Adrenal gland (tissue), 12 donors: ENCODE data around the gene CTTN. TPM values are rescaled to one million over a fixed set of nuclear protein-coding genes. Genes with fewer than 3 reads are reported as not detected.

ENCODE experiments used
- DNase-seq, 7 donors: peaks; one replicate each; pipeline ENCODE4 v3.0.0-alpha.2; 2019 to 2020
- H3K27ac ChIP-seq, 5 donors: fragments of 200-600 bp; sonication (generic) in 4 of 5; 1 replicate in 3 of 5; 2 replicates in 2 of 5; pipeline versions ENCODE4 v1.5.1 to v1.8.0; 2016 to 2020; ENCODE audit warnings: mild to moderate bottlenecking in 1 of 5
- H3K27me3 ChIP-seq: fragments of 200-600 bp; 2 replicates; pipeline ENCODE4 v1.8.0; 2021
- H3K36me3 ChIP-seq, 2 donors: fragments of 200-600 bp; replicated peaks in 1 of 2; 1 replicate in 1 of 2; 2 replicates in 1 of 2; pipeline versions ENCODE4 v1.5.1 to v1.8.0; 2018 to 2022
- H3K4me1 ChIP-seq, 2 donors: fragments of 200-600 bp; replicated peaks in 1 of 2; 1 replicate in 1 of 2; 2 replicates in 1 of 2; pipeline versions ENCODE4 v1.5.1 to v1.8.0; 2018 to 2021
- H3K4me3 ChIP-seq, 4 donors: fragments of 200-600 bp; sonication (generic) in 3 of 4; one replicate each; pipeline ENCODE4 v1.5.1; 2016 to 2018
- H3K9me3 ChIP-seq, 3 donors: fragments of 200-600 bp; sonication (generic) in 1 of 3; replicated peaks in 1 of 3; 1 replicate in 2 of 3; 2 replicates in 1 of 3; pipeline versions ENCODE4 v1.5.1 to v1.8.0; 2016 to 2021
- POLR2A ChIP-seq, 2 donors: fragments of 450-650 bp; IDR thresholded peaks; one replicate each; pipeline ENCODE4 v1.6.1; 2017; ENCODE audit warnings: antibody characterized with exemption in 2 of 2, mild to moderate bottlenecking in 2 of 2, moderate library complexity in 1 of 2
- WGBS, 4 donors: extraction: QIAGEN DNeasy Blood & Tissue Kit in 2 of 4; methylation state at CpG; one replicate each; pipeline versions ENCODE4 v1.1.5 to v1.1.7; 2013 to 2017; 5-methylcytosine and 5-hydroxymethylcytosine counted together
- intact Hi-C, 2 donors: fragments of 100-400 bp; cut with DNase I; formaldehyde crosslinking; loops; one replicate each; pipeline versions ENCODE4 v1.14.1 to v1.15.0; 2022 to 2023
- polyA plus RNA-seq, 3 donors: library from polyadenylated mRNA; stranded (reverse); fragments of 200-250 nt in 2 of 3; fragments of 350-450 nt in 1 of 3; fragmentation: Illumina TruSeq in 1 of 3; extraction: RNeasy Lipid Tissue Mini Kit (QIAGEN cat#74804) in 1 of 3; gene quantifications; one replicate each; pipeline ENCODE4 v1.2.3, GENCODE V29; 2013 to 2014
- total RNA-seq, 9 donors: library from RNA; depleted of rRNA in 4 of 9; stranded (reverse); fragments of >200 nt in 4 of 9; fragments of 120-200 nt in 1 of 9; fragmentation: NEBNext Ultra II Directional in 1 of 9; extraction: Animal tissue kit (Norgen Biotek cat#: 25700) in 1 of 9; gene quantifications; one replicate each; pipeline versions ENCODE4 v1.1.0 to v1.2.4, GENCODE V29; 2013 to 2023
- TF ChIP-seq, protein P1 (sequence below), 6 experiments: fragments of 450-650 bp in 4 of 6; fragments of 200-600 bp in 2 of 6; sonication (generic) in 1 of 6; IDR thresholded peaks; 1 replicate in 5 of 6; 2 replicates in 1 of 6; pipeline versions ENCODE4 v1.5.1 to v1.8.0; 2016 to 2021; ENCODE audit warnings: antibody characterized with exemption in 6 of 6, mild to moderate bottlenecking in 2 of 6, moderate library complexity in 1 of 6
- donor health status: healthy with polysubstance abuse.
- donor health status: Bipolar disorder and iron deficiency.
- donor health status: DM: yes; HTN: yes; CAD: no.
- donor health status: DM: no; HTN: no; CAD: no.
- donor health status: DM: no; HTN: no; CAD: no.
- donor health status: DM: yes; HTN: yes; CAD: no.

CTTN gene
- total and polyA plus RNA-seq, 12 donors, result 157 to 419 (median 266) TPM

DNA sequence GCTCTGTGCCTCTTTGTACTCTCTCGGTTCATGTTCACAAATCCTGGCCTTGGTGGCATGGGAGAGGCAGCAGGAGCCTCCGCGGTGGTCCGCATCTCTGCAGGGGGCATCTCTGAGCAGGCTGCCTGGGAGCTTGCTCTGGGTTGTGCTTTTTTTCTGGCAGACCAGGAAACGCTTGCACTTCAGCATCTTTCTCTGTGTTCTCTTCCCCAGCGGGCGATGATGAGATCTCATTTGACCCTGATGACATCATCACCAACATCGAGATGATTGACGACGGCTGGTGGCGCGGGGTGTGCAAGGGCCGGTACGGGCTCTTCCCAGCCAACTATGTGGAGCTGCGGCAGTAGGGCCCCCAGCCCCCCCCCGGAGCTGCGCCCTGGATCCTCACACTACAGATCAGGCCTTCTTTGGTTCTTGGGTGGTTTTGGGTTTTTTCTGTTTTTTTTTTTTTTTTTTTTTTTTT, 36.5 kb downstream of the CTTN start:
- DNase-seq, result no peak
- Histone ChIP-seq H3K27me3 (no peaks in the 10 kb centered on the region), H3K9me3 (no peaks in the 10 kb centered on the region), H3K36me3 (peaks cover 0 to 75% of the 10 kb centered on the region in 2 donors), H3K27ac (no peak overlapping the region), H3K4me1 (no peaks in the 10 kb centered on the region), H3K4me3 (no peak overlapping the region)
- intact Hi-C loops, result no loop called here
- whole genome bisulfite sequencing, 4 donors, result 75 to 87% (median 82%) methylated on average over 14 to 17 of the region's 17 CpGs
- TF ChIP-seq, protein P1, sequence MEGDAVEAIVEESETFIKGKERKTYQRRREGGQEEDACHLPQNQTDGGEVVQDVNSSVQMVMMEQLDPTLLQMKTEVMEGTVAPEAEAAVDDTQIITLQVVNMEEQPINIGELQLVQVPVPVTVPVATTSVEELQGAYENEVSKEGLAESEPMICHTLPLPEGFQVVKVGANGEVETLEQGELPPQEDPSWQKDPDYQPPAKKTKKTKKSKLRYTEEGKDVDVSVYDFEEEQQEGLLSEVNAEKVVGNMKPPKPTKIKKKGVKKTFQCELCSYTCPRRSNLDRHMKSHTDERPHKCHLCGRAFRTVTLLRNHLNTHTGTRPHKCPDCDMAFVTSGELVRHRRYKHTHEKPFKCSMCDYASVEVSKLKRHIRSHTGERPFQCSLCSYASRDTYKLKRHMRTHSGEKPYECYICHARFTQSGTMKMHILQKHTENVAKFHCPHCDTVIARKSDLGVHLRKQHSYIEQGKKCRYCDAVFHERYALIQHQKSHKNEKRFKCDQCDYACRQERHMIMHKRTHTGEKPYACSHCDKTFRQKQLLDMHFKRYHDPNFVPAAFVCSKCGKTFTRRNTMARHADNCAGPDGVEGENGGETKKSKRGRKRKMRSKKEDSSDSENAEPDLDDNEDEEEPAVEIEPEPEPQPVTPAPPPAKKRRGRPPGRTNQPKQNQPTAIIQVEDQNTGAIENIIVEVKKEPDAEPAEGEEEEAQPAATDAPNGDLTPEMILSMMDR (IDR thresholded peaks at IDR 0.05), result no peak
- TF ChIP-seq POLR2A (IDR thresholded peaks at IDR 0.05), result no peak

- DNase-seq, result no peak
- H3K4me3 ChIP-seq, result no peak overlapping the region
- H3K27ac ChIP-seq, result no peak overlapping the region
- TF ChIP-seq POLR2A (IDR thresholded peaks at IDR 0.05), result no peak
- TF ChIP-seq, protein P1 (IDR thresholded peaks at IDR 0.05), result no peak
- H3K27me3 ChIP-seq, result no peaks in the 10 kb centered on the region
- H3K9me3 ChIP-seq, result no peaks in the 10 kb centered on the region
- WGBS, 4 donors, result 89 to 92% (median 91%) methylated on average over 11 to 13 of the region's 13 CpGs
- intact Hi-C loops, result no loop called here
- H3K36me3 ChIP-seq, result peaks cover 0 to 69% of the 10 kb centered on the region in 2 donors
- H3K4me1 ChIP-seq, result no peaks in the 10 kb centered on the region
Observed at GRCh38 chr11:70435361-70435760, 37.0 kb downstream of the CTTN start.

DNA sequence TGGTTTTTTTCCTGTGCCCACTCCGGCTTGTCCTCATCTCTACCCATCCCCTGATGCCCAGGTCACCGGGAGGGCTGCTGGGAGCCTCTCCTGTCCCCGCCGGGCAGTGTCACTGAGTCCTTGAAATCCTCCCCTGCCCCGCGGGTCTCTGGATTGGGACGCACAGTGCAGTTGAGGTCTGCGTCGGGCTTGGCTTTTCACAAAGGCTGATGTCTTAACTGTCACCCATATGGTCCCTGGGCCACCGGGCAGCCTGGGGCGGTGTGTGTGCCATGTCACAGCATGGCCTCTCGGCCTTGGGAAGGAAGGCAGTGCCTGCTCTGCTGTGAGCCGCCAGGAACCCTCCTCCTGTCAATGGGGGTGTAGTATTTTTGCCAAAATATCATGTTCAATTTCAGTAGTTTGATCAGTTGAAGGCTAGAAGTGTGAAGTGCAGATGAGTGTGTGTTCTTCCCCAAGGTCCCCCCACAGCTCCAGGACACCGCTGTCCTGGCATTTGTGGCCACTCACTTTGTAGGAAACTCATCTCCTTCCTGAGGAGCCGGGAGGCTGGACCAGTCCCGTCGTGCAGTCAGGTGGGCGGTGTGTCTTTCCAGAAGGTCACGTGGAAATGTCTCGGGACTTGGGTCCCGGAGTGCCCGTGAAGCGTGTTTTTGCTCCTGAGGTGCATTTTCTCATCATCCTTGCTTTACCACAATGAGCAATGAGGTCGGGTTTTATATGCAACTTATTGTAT, 37.6 kb downstream of the CTTN start:
- WGBS, 4 donors, result 82 to 88% (median 86%) methylated on average over 17 to 24 of the region's 24 CpGs
- no peaks in the 10 kb centered on the region for H3K4me1 ChIP-seq
- no peak overlapping the region for H3K4me3 ChIP-seq
- DNase-seq, result no peak
- intact Hi-C loops, result no loop called here
- no peaks in the 10 kb centered on the region for H3K9me3 ChIP-seq
- H3K27me3 ChIP-seq, result no peaks in the 10 kb centered on the region
- H3K36me3 ChIP-seq, result peaks cover 0 to 64% of the 10 kb centered on the region in 2 donors
- TF ChIP-seq, protein P1 (IDR thresholded peaks at IDR 0.05), result no peak
- TF ChIP-seq POLR2A (IDR thresholded peaks at IDR 0.05), result no peak
- H3K27ac ChIP-seq, result no peak overlapping the region

DNA sequence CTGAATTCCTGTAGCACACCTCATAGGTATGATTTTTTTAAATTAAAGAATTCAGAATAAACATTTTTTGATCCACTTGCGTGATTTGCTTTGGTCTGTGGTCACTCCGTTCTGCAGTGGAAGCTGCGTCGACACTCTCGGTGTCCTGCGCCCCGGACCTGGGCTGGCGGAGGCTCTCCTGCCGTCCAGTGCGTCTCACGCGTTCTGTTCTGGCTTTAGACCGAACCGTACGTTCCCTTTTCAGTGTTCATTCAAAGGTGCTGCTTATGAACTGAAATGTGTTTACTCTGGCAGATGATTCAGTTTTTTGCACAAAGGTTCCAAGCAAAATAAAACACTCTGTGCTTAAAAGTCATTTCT, 38.2 kb downstream of the CTTN start:
- intact Hi-C loops, result no loop called here
- no peak overlapping the region for H3K4me3 ChIP-seq
- no peak for DNase-seq
- TF ChIP-seq, protein P1 (IDR thresholded peaks at IDR 0.05), result no peak
- TF ChIP-seq POLR2A (IDR thresholded peaks at IDR 0.05), result no peak
- 83 to 90% (median 88%) methylated on average over 15 of the region's 15 CpGs for WGBS, 4 donors
- H3K27ac ChIP-seq, result no peak overlapping the region
- no peaks in the 10 kb centered on the region for H3K4me1 ChIP-seq
- H3K9me3 ChIP-seq, result no peaks in the 10 kb centered on the region
- H3K27me3 ChIP-seq, result no peaks in the 10 kb centered on the region
- peaks cover 0 to 58% of the 10 kb centered on the region in 2 donors for H3K36me3 ChIP-seq
